ENCODE measurements around the gene RHBDD2.

- no peak for TF ChIP-seq CTCF (optimal IDR thresholded peaks at IDR 0.05 in 1 of 3, IDR thresholded peaks at IDR 0.05 in 1 of 3, conservative IDR thresholded peaks at IDR 0.05 in 1 of 3; ENCODE audit: extremely low read depth in 1 of 3, insufficient read depth in 2 of 3, low read length in 3 of 3)
- TF ChIP-seq EZH2 (IDR thresholded peaks at IDR 0.05; ENCODE audit: low read length) = no peak
These were observed 42.6 kb downstream of the RHBDD2 start for GRCh38 chr7:75921479-75921878.

Data from keratinocyte (primary cell).